Suprapubic skin (tissue), 4 donors: ENCODE data around the gene RAB31.

Experiments
- POLR2A ChIP-seq, 2 donors: fragments of 450-650 bp; IDR thresholded peaks; one replicate each; pipeline ENCODE4 v1.6.1; 2017; ENCODE audit warnings: antibody characterized with exemption in 2 of 2, mild to moderate bottlenecking in 2 of 2, moderate library complexity in 2 of 2
- POLR2AphosphoS5 ChIP-seq, 3 donors: sonication (generic); formaldehyde crosslinking; IDR thresholded peaks; one replicate each; pipeline ENCODE4 v1.6.1; 2017; ENCODE audit warnings: antibody characterized with exemption in 3 of 3
- TF ChIP-seq, protein P1 (sequence below), 2 donors: fragments of 200-600 bp in 1 of 2; fragments of 450-650 bp in 1 of 2; sonication (generic) in 1 of 2; IDR thresholded peaks; one replicate each; pipeline ENCODE4 v1.5.1; 2016 to 2019; ENCODE audit warnings: antibody characterized with exemption in 2 of 2, mild to moderate bottlenecking in 1 of 2, moderate library complexity in 1 of 2

DNA sequence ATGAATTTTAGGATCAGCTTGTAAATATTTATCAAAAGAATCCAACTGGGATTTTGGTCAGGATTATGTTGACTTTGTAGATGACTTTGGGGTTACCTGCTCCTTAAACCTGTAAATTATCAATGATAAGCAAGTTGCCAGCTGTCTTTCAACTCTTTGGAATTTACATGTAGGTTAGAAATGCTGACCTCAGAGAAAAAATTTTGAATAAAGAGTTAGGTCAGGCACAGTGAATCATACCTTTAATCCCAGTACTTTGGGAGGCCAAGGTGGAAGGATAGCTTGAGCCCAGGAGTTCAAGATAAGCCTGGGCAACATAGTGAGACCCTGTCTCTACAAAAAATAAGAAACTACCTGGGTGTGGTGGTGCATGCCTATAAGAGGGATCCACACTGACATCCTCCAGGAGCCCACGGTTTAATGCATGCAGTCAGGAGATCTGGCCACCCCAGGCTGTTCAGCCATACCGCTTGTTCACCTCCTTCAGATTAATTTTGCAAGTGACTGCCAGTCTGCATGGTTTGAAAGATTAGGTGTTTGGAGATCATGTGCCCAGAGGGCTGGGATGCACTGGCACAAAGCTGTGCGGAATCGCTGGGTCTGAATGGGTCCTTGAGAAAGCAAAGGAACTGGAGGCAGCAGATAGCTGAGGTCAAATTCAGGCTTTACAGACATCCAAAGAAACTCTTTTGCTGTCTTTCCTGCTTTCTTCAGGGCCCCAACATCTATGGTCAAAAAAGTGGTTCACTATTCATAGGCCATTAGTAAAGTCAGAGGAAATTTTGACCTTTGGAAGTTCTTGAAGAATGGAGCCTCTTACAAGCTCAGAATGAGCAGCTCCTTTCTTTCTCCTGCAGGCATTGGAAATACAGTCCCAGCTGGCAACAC lies 94.3 kb downstream of the RAB31 start:
- TF ChIP-seq, protein P1, sequence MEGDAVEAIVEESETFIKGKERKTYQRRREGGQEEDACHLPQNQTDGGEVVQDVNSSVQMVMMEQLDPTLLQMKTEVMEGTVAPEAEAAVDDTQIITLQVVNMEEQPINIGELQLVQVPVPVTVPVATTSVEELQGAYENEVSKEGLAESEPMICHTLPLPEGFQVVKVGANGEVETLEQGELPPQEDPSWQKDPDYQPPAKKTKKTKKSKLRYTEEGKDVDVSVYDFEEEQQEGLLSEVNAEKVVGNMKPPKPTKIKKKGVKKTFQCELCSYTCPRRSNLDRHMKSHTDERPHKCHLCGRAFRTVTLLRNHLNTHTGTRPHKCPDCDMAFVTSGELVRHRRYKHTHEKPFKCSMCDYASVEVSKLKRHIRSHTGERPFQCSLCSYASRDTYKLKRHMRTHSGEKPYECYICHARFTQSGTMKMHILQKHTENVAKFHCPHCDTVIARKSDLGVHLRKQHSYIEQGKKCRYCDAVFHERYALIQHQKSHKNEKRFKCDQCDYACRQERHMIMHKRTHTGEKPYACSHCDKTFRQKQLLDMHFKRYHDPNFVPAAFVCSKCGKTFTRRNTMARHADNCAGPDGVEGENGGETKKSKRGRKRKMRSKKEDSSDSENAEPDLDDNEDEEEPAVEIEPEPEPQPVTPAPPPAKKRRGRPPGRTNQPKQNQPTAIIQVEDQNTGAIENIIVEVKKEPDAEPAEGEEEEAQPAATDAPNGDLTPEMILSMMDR (IDR thresholded peaks at IDR 0.05) = no peak
- TF ChIP-seq POLR2A (IDR thresholded peaks at IDR 0.05) = no peak
- TF ChIP-seq POLR2AphosphoS5 (IDR thresholded peaks at IDR 0.05) = no peak
